GM23248 (cell line): ENCODE results near the gene PTPRN.

Experiments used
- EZH2 ChIP-seq: fragments of 200-600 bp; sonication (generic); IDR thresholded peaks from 2 replicates; pipeline ENCODE4 v1.6.1; 2018; ENCODE audit warnings: antibody characterized with exemption, mild to moderate bottlenecking; ENCODE audit not compliant: insufficient read depth, poor library complexity, severe bottlenecking
- EZH2phosphoT487 ChIP-seq: fragments of 200-600 bp; sonication (generic); IDR thresholded peaks from 2 replicates; pipeline ENCODE4 v1.6.1; 2018; ENCODE audit warnings: antibody characterized with exemption, moderate library complexity, mild to moderate bottlenecking, low read depth; ENCODE audit not compliant: insufficient read depth

DNA sequence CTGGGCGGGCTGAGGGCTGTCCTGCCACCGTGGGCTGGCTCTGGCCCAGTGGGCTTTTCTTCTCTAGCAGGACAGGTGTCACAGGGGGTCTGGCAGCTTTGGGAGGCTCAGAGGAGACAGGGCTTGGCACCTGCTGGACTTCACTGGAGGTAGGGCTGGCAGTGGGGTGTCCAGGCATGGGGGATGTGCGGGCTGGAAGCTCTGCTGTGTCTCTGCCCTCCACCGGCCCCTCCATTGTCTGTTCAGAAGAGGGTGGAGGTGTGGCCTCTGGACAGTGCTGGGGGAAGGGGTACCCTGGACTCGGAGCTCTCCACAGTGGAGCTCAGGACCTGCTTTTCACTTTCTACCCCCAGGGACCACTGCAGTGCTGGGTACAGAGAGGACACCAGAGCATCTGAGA is 9.2 kb downstream of the PTPRN start:
- TF ChIP-seq EZH2phosphoT487 (no peak), EZH2 (no peak)
